DND-41 (cell line): ENCODE data around the gene MCCC1.

Source experiments
- CTCF ChIP-seq: IDR thresholded peaks from 2 replicates; pipeline ENCODE4 v1.5.1; 2012; ENCODE audit warnings: borderline replicate concordance, low read length, moderate library complexity, mild to moderate bottlenecking; ENCODE audit not compliant: poor library complexity, severe bottlenecking; ENCODE audit errors: extremely low read depth
- EZH2 ChIP-seq: IDR thresholded peaks from 3 replicates; pipeline ENCODE4 v1.6.1; 2012; ENCODE audit warnings: borderline replicate concordance, low read depth, mild to moderate bottlenecking, moderate library complexity, low read length, inconsistent platforms; ENCODE audit not compliant: severe bottlenecking

GRCh38 chr3:183032880-183033555 lies 66.3 kb downstream of the MCCC1 start:
- TF ChIP-seq CTCF = no peak
- no peak for TF ChIP-seq EZH2
